Epithelial cell of esophagus (primary cell): ENCODE measurements around the gene KNOP1.
"Not testable (repeated sequence)": the region's sequence is repeated elsewhere in the genome, so short reads cannot be mapped to it uniquely, and the experiment has no call there.

Experiments
- DNase-seq: peaks from one replicate; pipeline ENCODE4 v3.0.0; 2010; ENCODE audit warnings: low read depth
- H3K4me3 ChIP-seq: 2 replicates; pipeline ENCODE4 v1.5.1; 2011; ENCODE audit warnings: mild to moderate bottlenecking, low read length, control low read depth
- CTCF ChIP-seq: IDR thresholded peaks from 2 replicates; pipeline ENCODE4 v1.5.1; 2011; ENCODE audit warnings: low read depth, mild to moderate bottlenecking, low read length, control low read depth, inconsistent platforms; ENCODE audit not compliant: insufficient read depth; ENCODE audit errors: missing control alignments

Gene KNOP1

GRCh38 chr16:19674485-19674884 is 43.5 kb downstream of the KNOP1 start:
- no peak overlapping the region for H3K4me3 ChIP-seq
- DNase-seq = no peak
- no peak for TF ChIP-seq CTCF

GRCh38 chr16:19672378-19672777 is 45.6 kb downstream of the KNOP1 start:
- no peak overlapping the region for H3K4me3 ChIP-seq
- no peak for DNase-seq
- TF ChIP-seq CTCF = no peak

- TF ChIP-seq CTCF = no peak
- no peak overlapping the region for H3K4me3 ChIP-seq
- DNase-seq = no peak
These were observed 51.5 kb downstream of the KNOP1 start for GRCh38 chr16:19666477-19666876.

GRCh38 chr16:19665313-19665712 is 52.7 kb downstream of the KNOP1 start:
- not testable (repeated sequence) for H3K4me3 ChIP-seq, DNase-seq

GRCh38 chr16:19664166-19664565 is 53.9 kb downstream of the KNOP1 start:
- no peak for DNase-seq
- no peak overlapping the region for H3K4me3 ChIP-seq
- TF ChIP-seq CTCF = no peak

GRCh38 chr16:19662351-19662750 is 55.7 kb downstream of the KNOP1 start:
- DNase-seq = no peak
- TF ChIP-seq CTCF = no peak
- H3K4me3 ChIP-seq = no peak overlapping the region

- TF ChIP-seq CTCF = no peak
- DNase-seq = no peak
- H3K4me3 ChIP-seq = no peak overlapping the region
These were observed 57.6 kb downstream of the KNOP1 start for GRCh38 chr16:19660432-19660831.

GRCh38 chr16:19659554-19659953 is 58.5 kb downstream of the KNOP1 start:
- no peak overlapping the region for H3K4me3 ChIP-seq
- no peak for TF ChIP-seq CTCF
- DNase-seq = no peak
